ENCODE results near the gene SND1.

DNA sequence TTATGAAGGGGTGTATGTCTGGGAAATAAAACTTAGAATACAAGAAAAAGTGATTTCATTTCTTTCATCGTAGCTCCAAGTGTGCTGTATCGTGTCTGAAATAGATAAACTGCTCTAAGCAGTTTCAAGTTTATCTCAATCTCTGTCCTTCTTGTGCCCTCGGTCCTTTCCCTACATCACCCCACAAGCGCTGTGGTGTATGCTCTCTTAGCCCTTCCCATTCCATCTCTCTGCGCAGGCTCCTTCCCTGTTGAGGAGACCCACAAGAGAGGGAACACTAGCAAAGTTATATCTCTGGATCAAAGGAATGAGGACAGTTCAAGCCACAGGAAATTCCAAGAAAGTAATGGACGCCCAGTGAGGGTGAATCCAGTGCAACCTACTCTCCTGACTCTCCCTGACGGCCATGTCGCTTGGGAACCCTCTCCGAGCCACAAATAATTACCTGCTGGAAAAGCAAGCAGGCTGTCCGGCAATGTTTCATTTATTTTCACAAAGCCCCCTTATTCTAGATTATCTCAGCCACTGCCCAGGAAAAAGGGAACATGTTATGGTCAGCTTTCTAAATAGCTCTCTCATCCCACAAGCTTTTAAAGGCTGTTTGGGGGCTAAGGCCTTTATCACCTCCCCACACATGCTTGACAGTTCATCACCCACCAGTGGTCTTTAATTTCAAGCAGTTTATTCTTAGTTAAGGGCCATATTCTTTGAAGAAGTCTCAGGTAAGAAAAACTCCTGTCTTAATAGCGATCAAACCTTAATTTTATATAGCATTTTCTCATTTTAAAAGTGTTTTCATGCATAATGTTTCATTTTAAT, 344.5 kb downstream of the SND1 start:
- TF ChIP-seq, protein P1, sequence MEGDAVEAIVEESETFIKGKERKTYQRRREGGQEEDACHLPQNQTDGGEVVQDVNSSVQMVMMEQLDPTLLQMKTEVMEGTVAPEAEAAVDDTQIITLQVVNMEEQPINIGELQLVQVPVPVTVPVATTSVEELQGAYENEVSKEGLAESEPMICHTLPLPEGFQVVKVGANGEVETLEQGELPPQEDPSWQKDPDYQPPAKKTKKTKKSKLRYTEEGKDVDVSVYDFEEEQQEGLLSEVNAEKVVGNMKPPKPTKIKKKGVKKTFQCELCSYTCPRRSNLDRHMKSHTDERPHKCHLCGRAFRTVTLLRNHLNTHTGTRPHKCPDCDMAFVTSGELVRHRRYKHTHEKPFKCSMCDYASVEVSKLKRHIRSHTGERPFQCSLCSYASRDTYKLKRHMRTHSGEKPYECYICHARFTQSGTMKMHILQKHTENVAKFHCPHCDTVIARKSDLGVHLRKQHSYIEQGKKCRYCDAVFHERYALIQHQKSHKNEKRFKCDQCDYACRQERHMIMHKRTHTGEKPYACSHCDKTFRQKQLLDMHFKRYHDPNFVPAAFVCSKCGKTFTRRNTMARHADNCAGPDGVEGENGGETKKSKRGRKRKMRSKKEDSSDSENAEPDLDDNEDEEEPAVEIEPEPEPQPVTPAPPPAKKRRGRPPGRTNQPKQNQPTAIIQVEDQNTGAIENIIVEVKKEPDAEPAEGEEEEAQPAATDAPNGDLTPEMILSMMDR (IDR thresholded peaks at IDR 0.05): no peak
- TF ChIP-seq POLR2AphosphoS5 (IDR thresholded peaks at IDR 0.05) (no peak), POLR2A (IDR thresholded peaks at IDR 0.05) (no peak)

Data from breast epithelium (tissue), 3 donors.